Central memory CD8-positive, alpha-beta T cell (primary cell): ENCODE data around the gene ABCA1.

Source experiments
- ATAC-seq: fragments of 150-1000 bp; cut with Tn5 transposase; replicated peaks from 2 replicates; pipeline ENCODE4 v1.10.0; 2022; ENCODE audit warnings: mild to moderate bottlenecking, moderate FRiP score, moderate number of reproducible peaks; ENCODE audit not compliant: poor library complexity, severe bottlenecking; ENCODE audit errors: extremely low read depth
- DNase-seq, 2 donors: peaks; one replicate each; pipeline ENCODE4 v3.0.0; 2021; ENCODE audit warnings: low spot score in 2 of 2
- H3K27ac Mint-ChIP-seq: one replicate; pipeline ENCODE4 v1.8.0; 2022; ENCODE audit warnings: low read depth, mild to moderate bottlenecking, moderate library complexity, mixed read lengths
- H3K27me3 Mint-ChIP-seq: one replicate; pipeline ENCODE4 v1.8.0; 2022; ENCODE audit warnings: mixed read lengths
- H3K36me3 Mint-ChIP-seq: one replicate; pipeline ENCODE4 v1.8.0; 2022; ENCODE audit warnings: mild to moderate bottlenecking, moderate library complexity, mixed read lengths; ENCODE audit not compliant: insufficient read depth
- H3K4me1 Mint-ChIP-seq: one replicate; pipeline ENCODE4 v1.8.0; 2022; ENCODE audit warnings: mixed read lengths
- H3K4me3 Mint-ChIP-seq: one replicate; pipeline ENCODE4 v1.8.0; 2022; ENCODE audit warnings: mild to moderate bottlenecking, moderate library complexity, mixed read lengths
- H3K9me3 Mint-ChIP-seq: one replicate; pipeline ENCODE4 v1.8.0; 2022; ENCODE audit warnings: mixed read lengths

The ABCA1 gene

DNA sequence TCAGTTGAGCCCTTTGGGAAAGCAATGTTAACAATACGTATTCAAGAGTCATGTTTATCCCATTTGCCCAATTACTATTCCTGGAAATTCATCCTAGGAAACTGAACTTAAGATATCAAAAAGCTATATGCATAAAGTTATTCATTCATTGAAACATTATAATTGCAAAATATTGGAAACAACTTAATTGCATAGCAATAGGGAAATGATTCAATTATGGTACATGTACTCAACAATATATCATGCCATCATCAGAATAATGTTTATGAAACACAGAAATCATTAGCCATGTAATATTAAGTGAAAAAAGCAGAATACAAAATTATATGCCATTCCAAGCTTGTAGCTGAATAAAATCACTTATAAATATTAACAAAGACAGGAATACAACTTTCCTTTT lies 35.3 kb downstream of the ABCA1 start:
- Mint-ChIP-seq H3K27me3 (peaks cover 15% of the 10 kb centered on the region), H3K4me1 (no peaks in the 10 kb centered on the region), H3K27ac (no peak overlapping the region), H3K36me3 (no peaks in the 10 kb centered on the region), H3K4me3 (no peak overlapping the region), H3K9me3 (no peaks in the 10 kb centered on the region)
- ATAC-seq, result no peak
- no peak for DNase-seq

DNA sequence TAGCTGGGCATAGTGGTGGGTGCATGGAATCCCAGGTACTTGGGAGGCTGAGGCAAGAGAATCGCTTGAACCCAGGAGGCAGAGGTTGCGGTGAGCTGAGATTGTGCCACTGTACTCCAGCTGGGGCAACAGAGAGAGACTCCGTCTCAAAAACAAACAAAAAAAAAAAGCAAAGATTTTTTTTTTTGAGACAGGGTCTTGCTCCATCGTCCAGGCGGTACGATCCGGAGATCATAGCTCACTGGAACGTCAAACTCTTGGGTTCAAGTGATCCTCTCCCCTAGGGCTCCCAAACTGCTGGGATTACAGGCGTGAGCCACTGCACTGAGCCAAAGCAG lies 37.6 kb downstream of the ABCA1 start:
- H3K4me3 Mint-ChIP-seq, result no peak overlapping the region
- peaks cover 2% of the 10 kb centered on the region for H3K36me3 Mint-ChIP-seq
- H3K9me3 Mint-ChIP-seq, result no peaks in the 10 kb centered on the region
- H3K27ac Mint-ChIP-seq, result no peak overlapping the region
- H3K27me3 Mint-ChIP-seq, result peaks cover 7% of the 10 kb centered on the region
- no peak for ATAC-seq
- DNase-seq, result no peak
- no peaks in the 10 kb centered on the region for H3K4me1 Mint-ChIP-seq

DNA sequence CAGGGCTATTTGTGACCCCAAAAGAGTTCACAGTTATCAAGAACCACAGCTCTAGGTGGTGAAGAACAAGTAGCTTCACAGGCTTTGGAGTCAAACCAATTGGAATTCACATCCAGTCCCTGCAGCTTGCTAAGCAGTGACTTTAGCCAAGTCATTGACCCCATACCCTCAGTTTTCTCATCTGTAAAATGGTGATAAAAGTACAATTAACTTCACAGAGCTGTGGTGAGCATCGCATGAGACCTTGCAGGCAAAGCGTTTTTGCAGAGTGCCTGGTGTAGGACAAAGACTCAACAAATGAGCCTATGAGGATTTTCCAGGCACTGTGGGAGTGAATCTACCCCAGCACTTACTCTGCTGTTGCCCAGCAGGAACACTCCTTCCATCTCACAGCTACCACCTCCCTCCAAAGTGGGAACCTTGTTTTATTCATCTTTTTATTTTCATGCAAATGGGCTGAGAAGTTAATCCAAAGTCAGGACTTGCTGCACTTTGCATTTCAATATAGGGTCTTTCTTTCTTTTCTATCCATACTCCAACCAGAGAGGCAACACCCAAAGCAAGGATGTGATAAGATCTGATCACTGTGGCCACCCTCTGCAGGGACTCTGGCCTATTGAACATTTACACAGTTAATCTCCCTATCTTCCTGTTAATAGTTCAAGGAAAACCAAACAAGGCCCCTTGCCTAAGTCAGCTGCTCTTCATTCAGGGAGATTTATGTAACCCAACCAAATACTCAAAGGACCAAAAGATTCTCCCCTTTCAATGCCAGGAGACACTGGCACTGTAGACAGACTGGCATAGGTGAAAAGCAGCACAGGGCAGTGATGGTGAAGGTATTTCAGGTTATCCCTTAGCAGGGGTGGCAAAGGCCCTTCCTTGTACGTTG lies 41.9 kb downstream of the ABCA1 start:
- Mint-ChIP-seq H3K4me3 (no peak overlapping the region), H3K27ac (no peak overlapping the region), H3K27me3 (peaks cover 7% of the 10 kb centered on the region), H3K36me3 (peaks cover 4% of the 10 kb centered on the region), H3K9me3 (no peaks in the 10 kb centered on the region), H3K4me1 (no peaks in the 10 kb centered on the region)
- no peak for ATAC-seq
- no peak for DNase-seq

DNA sequence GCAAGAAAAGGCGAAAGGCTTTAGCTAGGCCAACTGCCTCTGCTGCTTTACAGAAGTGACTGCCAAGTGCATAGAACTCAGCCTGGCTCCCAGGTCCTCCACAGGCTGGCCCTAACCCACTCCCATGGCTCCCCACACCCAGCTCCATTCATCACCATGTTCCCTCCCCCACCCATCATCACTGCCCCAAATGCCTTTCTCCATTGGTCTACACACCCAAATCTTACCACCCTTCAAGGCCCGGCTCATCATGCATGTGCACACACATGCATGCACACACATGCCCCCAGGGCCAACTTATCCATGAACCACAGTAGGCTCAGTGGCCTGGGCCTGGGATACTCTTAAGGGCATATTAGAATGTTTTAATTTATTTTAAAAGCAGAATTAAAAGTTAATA lies 44.8 kb downstream of the ABCA1 start:
- Mint-ChIP-seq H3K4me1 (no peaks in the 10 kb centered on the region), H3K27me3 (no peaks in the 10 kb centered on the region), H3K36me3 (peaks cover 4% of the 10 kb centered on the region), H3K9me3 (no peaks in the 10 kb centered on the region), H3K4me3 (no peak overlapping the region), H3K27ac (no peak overlapping the region)
- DNase-seq, result no peak
- no peak for ATAC-seq

DNA sequence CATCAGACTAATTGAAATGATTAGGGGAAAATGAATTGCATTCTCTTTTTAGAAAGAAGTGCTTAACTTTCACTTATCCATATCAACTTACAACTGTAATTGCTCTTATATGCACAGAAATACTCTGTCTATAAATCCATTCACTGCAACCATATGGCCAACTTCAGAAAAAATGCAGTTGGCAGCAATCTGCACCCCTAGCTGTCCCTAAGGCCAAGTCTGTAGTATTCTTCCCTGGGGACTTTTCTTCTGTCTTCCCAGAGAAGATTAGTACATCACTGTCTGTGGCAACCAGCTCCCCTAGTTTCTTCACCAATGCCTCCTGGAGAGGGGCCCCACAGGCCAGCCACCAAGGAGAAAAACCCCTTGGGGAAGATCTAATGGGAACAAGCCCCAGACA lies 45.4 kb downstream of the ABCA1 start:
- ATAC-seq (no peak), DNase-seq (no peak)
- peaks cover 4% of the 10 kb centered on the region for H3K36me3 Mint-ChIP-seq
- no peak overlapping the region for H3K27ac Mint-ChIP-seq
- H3K9me3 Mint-ChIP-seq, result no peaks in the 10 kb centered on the region
- no peaks in the 10 kb centered on the region for H3K4me1 Mint-ChIP-seq
- no peak overlapping the region for H3K4me3 Mint-ChIP-seq
- H3K27me3 Mint-ChIP-seq, result no peaks in the 10 kb centered on the region

DNA sequence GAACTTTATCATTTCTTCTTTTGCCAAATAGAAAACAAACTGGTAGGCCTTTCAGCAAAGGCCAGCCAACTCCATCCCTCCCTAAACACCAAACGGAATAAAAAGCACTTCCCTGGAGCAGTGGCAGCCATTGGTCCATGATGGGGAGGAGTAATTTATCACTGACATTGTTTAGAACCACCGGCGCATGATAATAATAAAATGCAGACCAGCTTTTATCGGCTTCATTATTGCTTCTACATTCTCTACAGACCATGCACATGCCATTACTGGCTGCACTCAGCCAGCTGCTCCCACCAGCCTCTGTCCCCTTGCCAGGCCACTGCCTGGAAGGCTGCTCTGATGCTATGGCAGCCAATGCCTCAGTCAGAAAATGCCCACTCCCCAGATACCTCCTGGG lies 45.9 kb downstream of the ABCA1 start:
- ATAC-seq, result no peak
- Mint-ChIP-seq H3K4me1 (no peaks in the 10 kb centered on the region), H3K27me3 (no peaks in the 10 kb centered on the region), H3K9me3 (no peaks in the 10 kb centered on the region), H3K27ac (no peak overlapping the region), H3K36me3 (peaks cover 4% of the 10 kb centered on the region), H3K4me3 (no peak overlapping the region)
- no peak for DNase-seq

DNA sequence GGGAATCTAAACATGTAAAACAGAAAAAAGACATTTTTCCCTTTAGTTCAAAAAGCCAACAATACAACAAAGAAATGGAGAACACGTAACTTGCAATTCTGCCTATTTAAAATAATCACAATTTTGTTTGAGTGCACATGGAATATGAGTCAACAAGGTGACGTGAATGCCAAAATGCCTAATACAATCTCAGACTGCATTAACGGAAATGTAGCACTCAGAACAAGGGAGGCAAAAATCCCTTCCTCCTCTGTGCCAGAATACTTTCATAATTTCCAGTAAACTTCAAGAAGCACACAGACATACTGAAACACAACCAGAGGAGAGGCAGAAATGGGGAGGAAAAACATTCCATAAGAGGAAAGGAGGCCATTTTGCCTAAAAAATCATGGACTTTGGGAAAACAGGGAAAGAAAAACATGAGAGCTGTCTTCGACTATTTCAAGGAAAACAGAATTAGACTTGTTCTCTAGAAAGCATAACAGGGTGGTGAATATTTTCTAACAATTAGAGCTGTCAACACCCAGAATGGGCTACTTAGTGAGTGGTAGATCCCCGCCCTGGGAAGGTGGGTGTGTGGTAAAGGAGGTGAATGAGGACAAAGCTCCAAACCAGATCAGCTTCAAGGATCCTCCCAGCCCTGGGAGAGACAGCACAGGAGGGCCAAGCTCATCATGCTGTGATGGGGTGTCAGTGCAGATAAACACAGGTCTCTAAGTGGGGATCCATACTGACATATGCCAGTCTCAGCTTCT lies 48.2 kb downstream of the ABCA1 start:
- Mint-ChIP-seq H3K27me3 (no peaks in the 10 kb centered on the region), H3K9me3 (no peaks in the 10 kb centered on the region), H3K4me1 (no peaks in the 10 kb centered on the region), H3K36me3 (peaks cover 1% of the 10 kb centered on the region), H3K4me3 (no peak overlapping the region), H3K27ac (no peak overlapping the region)
- ATAC-seq (no peak), DNase-seq (no peak)

DNA sequence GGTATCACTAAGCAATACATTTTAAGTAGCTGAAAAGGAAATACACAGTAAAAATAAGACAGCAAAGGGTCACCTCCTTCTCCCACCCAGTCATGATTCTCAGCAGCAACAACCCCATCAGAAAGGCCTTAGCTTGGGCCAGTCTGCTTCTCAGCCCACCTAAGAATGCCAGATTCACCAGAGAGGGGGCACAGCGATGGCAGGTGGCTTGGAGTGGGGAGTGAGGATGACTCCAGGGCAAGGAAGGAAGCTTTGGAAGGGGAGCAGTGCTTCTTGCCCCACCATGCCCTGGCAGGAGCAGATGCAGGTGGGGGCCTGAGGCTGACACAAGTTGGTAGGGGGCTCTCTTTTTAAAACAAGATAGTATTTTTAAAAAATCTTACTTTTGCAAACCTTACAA lies 51.4 kb downstream of the ABCA1 start:
- Mint-ChIP-seq H3K27ac (no peak overlapping the region), H3K27me3 (no peaks in the 10 kb centered on the region), H3K9me3 (no peaks in the 10 kb centered on the region), H3K4me3 (no peak overlapping the region), H3K36me3 (peaks cover 1% of the 10 kb centered on the region), H3K4me1 (no peaks in the 10 kb centered on the region)
- DNase-seq, result no peak
- ATAC-seq, result no peak

DNA sequence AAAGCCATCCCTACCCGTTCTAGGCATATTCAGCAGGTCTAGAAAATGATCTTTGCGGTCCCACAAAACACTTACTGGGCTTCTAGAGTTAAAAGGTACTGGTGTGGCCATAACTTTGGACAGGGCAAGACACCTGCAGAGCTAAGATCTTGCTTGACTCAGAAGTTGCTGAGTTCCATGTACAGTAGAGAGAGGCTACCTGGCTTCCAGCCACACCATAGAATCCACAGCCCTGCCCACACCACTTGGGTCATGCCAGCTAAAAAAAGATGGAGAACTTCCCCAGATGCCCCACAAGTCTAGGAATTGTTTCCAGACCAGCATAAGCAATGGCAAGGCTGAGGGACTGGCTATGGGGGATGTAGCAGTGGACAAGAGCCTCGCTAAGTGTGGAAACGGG lies 52.1 kb downstream of the ABCA1 start:
- no peak for DNase-seq
- Mint-ChIP-seq H3K36me3 (no peaks in the 10 kb centered on the region), H3K27me3 (no peaks in the 10 kb centered on the region), H3K4me1 (no peaks in the 10 kb centered on the region), H3K4me3 (no peak overlapping the region), H3K27ac (no peak overlapping the region), H3K9me3 (no peaks in the 10 kb centered on the region)
- no peak for ATAC-seq

DNA sequence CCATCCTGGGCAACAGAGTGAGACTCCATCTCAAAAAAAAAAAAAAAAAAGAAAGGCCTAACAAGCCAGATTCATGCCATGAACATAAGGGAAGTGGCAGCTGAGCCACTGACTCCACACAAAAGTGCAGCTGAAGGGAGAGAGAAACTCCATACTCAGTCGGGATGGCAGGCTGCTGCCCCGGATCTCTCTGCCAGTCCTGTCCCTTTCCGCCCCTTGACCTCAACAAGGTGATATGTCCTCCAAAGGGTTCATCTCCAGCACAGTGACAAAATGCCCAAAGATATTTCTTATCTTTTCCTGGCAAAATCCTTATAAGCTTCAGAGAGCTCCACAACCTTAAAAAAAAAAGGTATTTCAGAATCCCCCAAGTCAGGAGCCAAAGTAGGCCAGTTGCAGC lies 52.6 kb downstream of the ABCA1 start:
- no peaks in the 10 kb centered on the region for H3K4me1 Mint-ChIP-seq
- ATAC-seq (no peak), DNase-seq (no peak)
- no peak overlapping the region for H3K27ac Mint-ChIP-seq
- H3K9me3 Mint-ChIP-seq, result no peaks in the 10 kb centered on the region
- no peaks in the 10 kb centered on the region for H3K27me3 Mint-ChIP-seq
- H3K4me3 Mint-ChIP-seq, result no peak overlapping the region
- no peaks in the 10 kb centered on the region for H3K36me3 Mint-ChIP-seq

DNA sequence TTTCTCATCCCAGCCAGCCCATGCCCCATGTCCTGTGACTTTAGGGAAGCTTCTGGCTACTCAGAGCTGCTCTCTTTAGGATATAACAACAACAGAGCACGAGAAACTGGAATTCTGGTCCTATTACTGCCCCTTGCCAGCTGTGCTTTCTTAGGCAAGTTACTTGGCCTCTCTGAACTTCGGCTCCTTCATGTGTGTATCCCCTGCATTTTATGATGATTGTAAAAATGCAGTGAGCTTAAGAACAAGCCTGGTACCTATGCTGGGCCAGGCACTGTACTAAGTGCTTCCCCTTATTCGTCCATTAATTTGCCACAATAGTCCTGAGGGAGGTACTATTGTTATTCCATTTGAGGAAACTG lies 54.5 kb downstream of the ABCA1 start:
- peaks cover 6% of the 10 kb centered on the region for H3K27me3 Mint-ChIP-seq
- H3K9me3 Mint-ChIP-seq, result no peaks in the 10 kb centered on the region
- H3K27ac Mint-ChIP-seq, result no peak overlapping the region
- ATAC-seq (no peak), DNase-seq (no peak)
- H3K4me1 Mint-ChIP-seq, result no peaks in the 10 kb centered on the region
- no peak overlapping the region for H3K4me3 Mint-ChIP-seq
- no peaks in the 10 kb centered on the region for H3K36me3 Mint-ChIP-seq

DNA sequence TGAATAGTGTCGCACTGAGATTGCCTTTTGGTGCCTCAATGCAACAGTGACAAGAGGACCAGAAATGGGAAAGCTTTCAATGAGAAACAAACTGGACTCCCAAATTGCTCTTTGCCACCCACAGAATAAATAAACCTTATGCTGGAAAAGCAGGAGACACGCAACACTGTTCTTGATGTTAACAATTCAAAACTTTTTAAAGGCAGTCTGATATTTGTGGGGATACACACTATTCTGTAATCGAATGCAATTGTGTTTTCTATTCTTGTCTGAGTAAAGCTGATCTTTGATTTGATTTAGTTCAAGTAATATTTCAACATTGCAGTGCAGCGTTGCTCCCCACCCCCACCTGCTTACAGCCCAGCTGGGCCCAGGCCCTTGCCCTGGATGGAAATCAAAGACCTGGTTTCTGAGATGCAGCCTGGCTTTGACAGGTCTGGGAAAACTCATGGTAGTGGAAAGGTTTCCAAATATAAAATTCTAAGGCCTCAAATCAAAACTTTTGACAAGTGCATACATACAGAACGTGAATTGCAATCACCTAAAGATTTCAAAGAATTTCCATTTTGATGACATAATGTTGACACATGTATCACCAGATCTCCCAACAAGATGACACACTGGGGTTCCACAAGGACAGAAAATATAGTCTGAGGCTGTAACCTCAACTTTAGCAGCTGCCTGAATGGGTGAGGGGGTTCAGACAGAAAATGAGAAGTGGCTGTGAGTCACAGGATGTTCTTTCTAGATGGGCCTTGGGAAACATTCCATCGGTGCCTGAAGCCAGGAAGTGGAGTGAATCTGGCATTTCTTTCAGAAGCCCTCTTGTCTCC lies 55.1 kb downstream of the ABCA1 start:
- no peak for ATAC-seq
- no peak for DNase-seq
- H3K9me3 Mint-ChIP-seq, result no peaks in the 10 kb centered on the region

More for the DNA sequence above, 55.1 kb downstream of the ABCA1 start:
- no peaks in the 10 kb centered on the region for H3K4me1 Mint-ChIP-seq
- peaks cover 11% of the 10 kb centered on the region for H3K27me3 Mint-ChIP-seq
- no peak overlapping the region for H3K4me3 Mint-ChIP-seq
- H3K27ac Mint-ChIP-seq, result no peak overlapping the region
- H3K36me3 Mint-ChIP-seq, result no peaks in the 10 kb centered on the region
